ENCODE results near the gene OTOP1. TPM values are rescaled to one million over a fixed set of nuclear protein-coding genes. Genes with fewer than 3 reads are reported as not detected.

OTOP1 gene
- total RNA-seq = not detected
- long read RNA-seq = 0 reads

- Histone ChIP-seq H3K36me3 (no peaks in the 10 kb centered on the region), H3K9me3 (no peaks in the 10 kb centered on the region), H3K4me1 (no peaks in the 10 kb centered on the region), H3K27ac (no peak within 1 kb of the TSS), H3K4me3 (no peak within 1 kb of the TSS), H3K27me3 (peaks cover 43% of the 10 kb centered on the region)
- intact Hi-C loops (cut with DNase I) = no loop called here
- DNase-seq = no peak
- no peak for TF ChIP-seq CTCF (IDR thresholded peaks at IDR 0.05)
- no peak for ATAC-seq
Measured at GRCh38 chr4:4226606-4227438, at the start of gene OTOP1. OTOP1 (minus strand) TSS chr4:4226929; CDS start chr4:4226864, 65 bp downstream.

GRCh38 chr4:4274226-4274625, 47.5 kb upstream of the OTOP1 start:
- Histone ChIP-seq H3K4me1 (no peaks in the 10 kb centered on the region), H3K36me3 (peaks cover 69% of the 10 kb centered on the region), H3K27me3 (no peaks in the 10 kb centered on the region), H3K4me3 (no peak overlapping the region), H3K27ac (no peak overlapping the region), H3K9me3 (no peaks in the 10 kb centered on the region)
- TF ChIP-seq CTCF (IDR thresholded peaks at IDR 0.05) = no peak
- intact Hi-C loops (cut with DNase I) = no loop called here
- DNase-seq = no peak
- ATAC-seq = peak; percentile 61

GRCh38 chr4:4271912-4272311, 45.2 kb upstream of the OTOP1 start:
- ATAC-seq = peak; percentile 50
- H3K4me3 ChIP-seq = no peak overlapping the region
- intact Hi-C loops (cut with DNase I) = no loop called here
- peak; percentile 74 for DNase-seq
- H3K9me3 ChIP-seq = no peaks in the 10 kb centered on the region
- no peak overlapping the region for H3K27ac ChIP-seq
- no peaks in the 10 kb centered on the region for H3K27me3 ChIP-seq
- peaks cover 53% of the 10 kb centered on the region for H3K36me3 ChIP-seq
- no peaks in the 10 kb centered on the region for H3K4me1 ChIP-seq
- TF ChIP-seq CTCF (IDR thresholded peaks at IDR 0.05) = no peak

GRCh38 chr4:4270529-4270928, 43.8 kb upstream of the OTOP1 start:
- H3K27ac ChIP-seq = peak overlapping the region; percentile 48
- no peak for DNase-seq
- H3K27me3 ChIP-seq = no peaks in the 10 kb centered on the region
- no peak for TF ChIP-seq CTCF (IDR thresholded peaks at IDR 0.05)
- no peak overlapping the region for H3K4me3 ChIP-seq
- intact Hi-C loops (cut with DNase I) = no loop called here
- no peaks in the 10 kb centered on the region for H3K9me3 ChIP-seq
- H3K4me1 ChIP-seq = no peaks in the 10 kb centered on the region
- H3K36me3 ChIP-seq = peaks cover 46% of the 10 kb centered on the region
- peak; percentile 21 for ATAC-seq

- Histone ChIP-seq H3K4me1 (no peaks in the 10 kb centered on the region), H3K36me3 (peaks cover 44% of the 10 kb centered on the region), H3K27me3 (no peaks in the 10 kb centered on the region), H3K27ac (peak overlapping the region; percentile 73), H3K9me3 (no peaks in the 10 kb centered on the region), H3K4me3 (no peak overlapping the region)
- no peak for DNase-seq
- no peak for TF ChIP-seq CTCF (IDR thresholded peaks at IDR 0.05)
- ATAC-seq = peak; percentile 76
- intact Hi-C loops (cut with DNase I) = no loop called here
Measured at GRCh38 chr4:4269856-4270255, 43.1 kb upstream of the OTOP1 start.
